ENCODE results near the gene ADAMTS17. TPM values are rescaled to one million over a fixed set of nuclear protein-coding genes. Genes with fewer than 3 reads are reported as not detected.

ADAMTS17 gene
- polyA plus RNA-seq, 12 donors, result 1.6 to 17.4 (median 5.6) TPM; not detected in 1

DNA sequence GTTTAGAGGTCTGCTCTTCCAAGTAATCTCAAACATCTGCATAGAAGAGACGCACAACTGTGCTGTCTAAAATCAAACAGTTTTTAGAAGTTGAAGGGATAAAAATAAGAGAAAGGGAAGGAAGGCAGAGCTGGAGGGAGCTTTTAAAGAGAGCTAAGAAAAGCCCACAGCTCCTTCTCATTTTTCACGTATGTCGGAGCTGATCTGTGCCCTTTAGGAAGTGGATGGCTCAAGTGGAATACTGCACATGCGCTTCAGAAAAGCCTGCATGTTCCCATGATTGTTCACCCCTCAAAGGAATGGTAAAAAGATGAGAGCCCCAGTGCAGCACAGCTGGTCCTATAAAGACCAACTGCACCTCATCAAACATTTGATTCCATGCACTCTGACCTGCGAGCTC lies 207.2 kb downstream of the ADAMTS17 start:
- DNase-seq, result no peak

DNA sequence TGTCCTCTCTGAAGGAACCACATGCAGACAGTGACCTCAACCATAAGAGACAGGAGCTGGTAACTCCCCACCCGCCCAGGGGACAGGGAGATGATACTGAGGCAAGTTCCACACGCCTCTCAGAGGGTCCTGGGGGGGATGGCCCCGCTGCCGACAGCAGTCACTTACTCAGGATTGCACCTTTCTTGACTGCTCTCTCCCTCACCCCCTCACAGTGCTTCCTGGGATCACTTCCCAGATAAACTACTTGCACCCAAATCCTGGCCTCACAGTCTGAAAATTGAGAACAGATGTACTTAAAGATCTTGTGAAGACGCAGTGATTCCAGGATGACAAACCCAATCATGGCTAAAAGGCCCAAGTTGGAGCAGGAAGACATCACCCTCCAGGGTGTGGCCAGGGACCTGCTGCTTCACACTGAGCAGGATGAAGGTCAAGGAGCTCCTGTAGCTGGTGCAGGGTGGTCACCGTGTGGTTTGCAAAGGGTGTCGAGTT lies 207.6 kb downstream of the ADAMTS17 start:
- no peak for DNase-seq

DNA sequence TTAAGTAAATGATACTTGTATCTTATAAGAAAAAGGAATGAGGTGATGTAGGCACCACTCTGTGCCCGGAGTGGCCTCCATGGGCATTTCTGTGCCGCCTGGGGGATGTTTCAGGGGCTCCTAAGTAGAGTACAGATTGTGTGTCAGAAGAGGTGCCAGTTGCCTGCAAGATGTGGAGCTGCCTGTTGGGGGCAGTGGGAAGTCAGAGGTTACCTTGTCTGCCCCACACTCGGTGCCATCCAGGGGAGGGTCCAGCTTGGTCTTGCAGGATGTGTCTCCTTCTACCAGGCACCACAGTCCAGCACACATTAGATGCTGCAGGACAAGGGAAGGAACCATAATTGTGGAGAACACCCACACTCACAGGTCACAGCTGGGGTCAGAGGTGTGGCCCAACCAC lies 208.8 kb downstream of the ADAMTS17 start:
- DNase-seq, result no peak

DNA sequence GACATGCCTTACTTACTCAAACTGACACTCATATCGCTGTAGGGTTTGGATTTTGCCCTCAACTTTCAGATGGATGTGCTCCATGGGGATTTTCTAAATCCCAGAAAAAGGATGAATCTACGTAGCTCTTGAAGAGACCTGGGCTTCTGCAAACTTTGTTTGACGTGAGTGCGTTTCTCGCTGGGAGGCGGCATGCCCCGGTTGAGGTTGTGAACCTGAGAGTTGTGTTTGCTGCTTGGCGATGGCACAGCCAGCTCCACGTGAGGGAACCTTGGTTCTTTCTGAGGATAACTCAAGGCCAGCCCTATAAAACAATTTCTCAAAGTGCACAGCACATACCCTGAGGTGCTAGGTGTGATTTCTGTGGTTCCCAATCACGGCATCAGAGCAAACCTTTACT lies 209.5 kb downstream of the ADAMTS17 start:
- DNase-seq, result no peak

DNA sequence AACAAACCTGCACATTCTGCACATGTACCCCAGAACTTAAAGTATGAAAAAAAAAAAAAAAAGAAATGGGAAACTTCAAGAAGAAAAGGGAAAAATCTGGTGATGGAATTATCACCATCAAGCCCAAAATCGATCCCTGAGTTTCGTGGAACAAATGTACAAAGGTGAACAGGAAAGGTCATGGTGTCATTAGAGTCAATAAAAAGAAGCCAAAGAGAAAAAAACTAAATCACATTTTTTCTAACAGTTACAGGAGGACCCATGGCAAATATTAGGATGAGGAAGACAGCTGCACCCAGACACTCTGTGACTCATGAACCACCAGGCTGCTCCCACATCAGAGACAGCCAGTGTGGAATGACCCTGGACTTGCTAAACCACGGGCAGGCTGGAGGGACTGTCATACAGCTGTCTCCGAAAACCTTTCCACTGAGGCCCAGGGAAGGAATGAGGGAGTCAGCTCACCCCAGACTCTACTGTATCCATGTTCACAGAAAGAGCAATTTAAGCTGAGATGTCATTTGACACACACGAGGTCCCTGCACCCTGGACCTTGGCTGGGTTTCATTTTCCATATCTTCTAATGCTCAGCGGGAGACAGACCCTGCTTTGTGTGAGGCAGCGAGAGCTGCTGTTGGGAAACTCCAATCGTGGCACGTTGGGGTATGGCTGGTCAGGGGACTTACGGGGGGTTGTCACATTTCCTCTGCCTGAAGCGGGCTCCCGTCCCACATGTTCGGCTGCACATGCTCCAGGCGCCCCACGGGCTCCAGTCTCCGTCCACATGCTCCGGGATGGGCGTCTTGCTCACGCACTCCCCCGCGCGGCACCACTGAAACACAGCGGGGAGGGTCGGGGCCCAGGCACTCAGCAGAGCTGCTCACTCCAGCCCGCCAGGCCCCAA lies 210.2 kb downstream of the ADAMTS17 start:
- no peak for DNase-seq

DNA sequence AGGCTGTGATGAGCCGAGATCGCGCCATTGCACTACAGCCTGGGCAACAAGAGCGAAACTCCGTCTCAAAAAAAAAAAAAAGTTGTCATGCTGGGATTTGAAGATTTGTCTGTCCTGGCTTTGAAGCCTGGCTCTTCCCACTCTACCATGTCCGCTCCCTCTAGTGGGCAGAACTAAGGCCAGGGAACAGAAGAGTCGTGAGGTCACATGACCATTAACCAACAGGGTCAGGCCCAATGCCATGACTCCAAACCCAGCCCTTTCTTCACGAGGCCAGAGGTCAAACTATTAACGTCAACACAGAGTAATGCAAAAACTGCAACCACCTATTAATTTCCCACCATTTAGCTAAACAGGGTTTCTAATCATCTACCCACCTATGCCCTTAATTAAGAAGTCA lies 212.1 kb downstream of the ADAMTS17 start:
- DNase-seq, result no peak

DNA sequence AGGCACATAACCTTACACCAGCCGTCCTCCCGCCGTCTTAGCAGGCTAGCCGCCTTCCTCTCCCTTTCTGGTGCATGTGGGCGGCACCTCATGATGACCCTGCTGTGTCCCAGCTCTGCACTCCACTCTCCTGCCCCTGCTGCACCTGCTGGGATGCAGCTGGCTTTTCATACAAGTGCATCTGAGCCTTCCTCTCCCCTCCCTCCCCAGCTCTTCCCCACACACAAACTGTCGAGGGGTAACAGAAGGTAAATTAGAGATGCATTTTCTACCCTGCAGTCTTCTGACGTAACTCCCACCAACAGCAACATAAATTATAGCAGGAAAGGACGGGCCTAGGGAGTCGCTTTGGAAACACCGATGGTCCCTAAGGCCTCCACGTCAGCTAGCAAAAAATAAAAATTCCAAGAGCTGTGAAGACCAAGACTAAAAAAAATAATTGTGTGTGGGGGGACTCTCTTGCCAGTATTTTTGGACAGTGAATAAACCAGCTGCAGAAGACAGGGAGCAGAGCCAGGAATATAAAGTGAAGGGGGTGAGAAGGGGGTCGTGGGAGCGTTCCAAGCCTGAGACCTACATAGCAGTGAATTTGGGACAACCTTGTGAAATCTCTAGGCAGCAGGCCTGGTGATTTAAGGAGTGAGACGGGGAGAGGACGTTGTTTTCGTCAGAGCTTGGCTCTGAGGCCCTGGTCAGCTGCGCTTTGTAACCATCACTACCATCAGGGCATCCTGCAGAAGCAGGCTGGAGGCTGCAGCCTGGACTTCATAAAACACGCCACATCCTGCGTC lies 216.2 kb downstream of the ADAMTS17 start:
- peak; percentile 88 for DNase-seq

DNA sequence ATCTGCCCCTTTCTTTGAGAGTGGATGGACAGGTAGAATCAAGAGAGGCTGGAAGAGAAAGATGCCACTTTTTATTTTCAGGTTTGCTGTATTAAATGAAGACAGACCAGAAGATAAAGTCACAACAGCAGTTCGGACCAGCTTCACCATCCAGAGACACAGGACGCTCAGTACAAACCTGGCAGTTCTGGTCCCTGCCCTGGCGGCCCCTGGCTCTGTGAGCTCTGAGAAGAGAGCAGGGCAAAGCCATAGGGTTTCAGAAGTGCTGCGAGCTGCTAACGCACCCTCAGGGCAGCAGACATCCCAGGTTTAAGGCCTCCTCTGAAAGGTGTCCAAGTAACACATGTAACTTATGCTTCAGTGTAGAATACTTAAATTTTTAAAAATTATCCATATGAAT lies 216.8 kb downstream of the ADAMTS17 start:
- DNase-seq, result no peak

DNA sequence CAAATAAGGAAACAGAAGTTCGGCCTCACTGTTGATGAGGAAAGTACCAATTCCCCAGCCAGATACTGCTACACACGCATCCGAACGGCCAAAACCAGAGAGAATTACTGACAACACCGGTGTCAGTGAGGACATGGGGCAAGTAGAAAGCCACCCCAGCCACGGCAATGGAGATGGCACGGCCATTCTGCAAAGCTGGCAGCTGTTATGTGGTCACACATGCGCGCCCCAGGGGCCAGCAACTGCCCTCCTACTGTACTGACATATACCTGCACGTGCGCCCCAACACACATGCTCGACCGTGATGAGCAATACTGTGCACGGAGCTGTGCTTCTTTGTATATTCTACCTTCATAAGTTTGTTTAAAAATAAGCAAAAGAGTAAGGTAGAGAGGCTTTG lies 217.4 kb downstream of the ADAMTS17 start:
- no peak for DNase-seq

DNA sequence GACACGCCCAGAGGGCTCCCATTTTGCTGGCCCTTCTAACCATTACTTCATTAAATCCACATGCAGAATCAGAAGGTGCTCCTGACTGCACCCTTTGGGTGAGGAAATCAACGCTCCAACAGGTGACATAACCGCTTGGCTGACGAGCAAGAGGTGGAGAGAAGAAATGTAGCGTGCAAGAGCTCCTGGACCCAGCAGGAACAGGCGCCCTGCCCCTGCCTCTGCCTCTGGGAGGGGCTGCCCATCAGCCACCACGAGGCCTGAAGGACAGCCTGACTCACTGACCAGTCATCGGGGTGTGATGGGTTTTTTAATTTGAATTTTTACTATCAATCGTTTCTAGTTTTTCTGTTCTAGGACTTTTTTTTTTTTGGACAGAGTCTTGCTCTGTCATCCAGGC lies 218.2 kb downstream of the ADAMTS17 start:
- DNase-seq, result no peak

DNA sequence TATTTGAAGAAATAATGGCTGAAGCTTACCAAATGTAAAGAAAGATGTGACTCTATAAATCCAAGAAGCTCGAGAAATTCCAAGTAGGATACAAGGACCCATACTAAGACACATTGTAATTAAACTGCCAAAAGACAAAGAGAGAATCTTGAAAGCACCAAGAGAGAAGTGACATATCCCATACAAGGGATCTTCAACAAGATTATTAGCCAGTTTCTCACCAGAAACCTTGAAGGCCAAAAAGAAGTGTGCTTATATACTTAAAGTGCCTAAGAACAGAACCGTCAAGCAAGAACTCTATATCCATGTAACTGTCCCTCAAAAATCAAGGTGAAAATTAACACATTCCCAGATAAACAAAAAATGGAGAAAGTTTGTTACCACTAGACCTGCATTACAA lies 220.5 kb downstream of the ADAMTS17 start:
- DNase-seq, result no peak

DNA sequence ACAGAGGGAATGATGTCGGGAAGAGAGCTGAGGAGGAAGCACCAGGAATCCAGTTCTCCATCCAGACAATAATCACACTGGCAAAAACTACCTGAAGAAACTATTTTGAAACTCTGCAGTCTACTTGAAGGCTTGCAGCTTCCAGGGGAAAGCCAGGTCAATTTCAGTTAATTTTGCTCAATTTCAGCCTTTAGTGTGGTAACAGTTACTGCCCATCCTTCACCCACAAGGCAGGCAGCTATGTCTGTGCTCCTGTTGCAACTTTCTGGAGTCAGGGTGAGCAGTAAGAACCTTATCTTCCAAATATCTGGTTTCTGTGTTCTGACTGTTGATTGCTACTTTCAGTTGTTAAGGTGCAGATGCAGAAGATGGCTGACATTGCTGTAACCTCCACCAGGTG lies 221.7 kb downstream of the ADAMTS17 start:
- no peak for DNase-seq

DNA sequence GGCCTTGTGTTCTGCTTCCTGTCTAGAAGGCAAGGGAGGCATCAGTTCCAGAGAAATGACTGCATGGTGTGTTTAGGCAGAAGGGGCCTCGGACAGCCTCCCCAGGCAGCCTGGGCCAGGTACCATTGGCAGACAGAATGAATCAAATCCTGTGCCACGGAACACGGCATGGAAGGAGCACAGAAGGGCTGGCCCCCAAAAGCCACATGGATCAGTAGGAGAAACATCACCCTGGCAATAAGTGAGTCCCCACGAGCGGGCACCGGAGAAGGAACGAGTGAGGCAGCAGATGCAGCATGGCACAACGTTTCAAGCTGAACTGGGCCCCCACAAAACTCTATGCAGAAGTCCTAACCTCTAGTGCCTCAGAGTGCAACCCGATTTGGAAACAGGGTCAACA lies 223.2 kb downstream of the ADAMTS17 start:
- DNase-seq, result no peak

DNA sequence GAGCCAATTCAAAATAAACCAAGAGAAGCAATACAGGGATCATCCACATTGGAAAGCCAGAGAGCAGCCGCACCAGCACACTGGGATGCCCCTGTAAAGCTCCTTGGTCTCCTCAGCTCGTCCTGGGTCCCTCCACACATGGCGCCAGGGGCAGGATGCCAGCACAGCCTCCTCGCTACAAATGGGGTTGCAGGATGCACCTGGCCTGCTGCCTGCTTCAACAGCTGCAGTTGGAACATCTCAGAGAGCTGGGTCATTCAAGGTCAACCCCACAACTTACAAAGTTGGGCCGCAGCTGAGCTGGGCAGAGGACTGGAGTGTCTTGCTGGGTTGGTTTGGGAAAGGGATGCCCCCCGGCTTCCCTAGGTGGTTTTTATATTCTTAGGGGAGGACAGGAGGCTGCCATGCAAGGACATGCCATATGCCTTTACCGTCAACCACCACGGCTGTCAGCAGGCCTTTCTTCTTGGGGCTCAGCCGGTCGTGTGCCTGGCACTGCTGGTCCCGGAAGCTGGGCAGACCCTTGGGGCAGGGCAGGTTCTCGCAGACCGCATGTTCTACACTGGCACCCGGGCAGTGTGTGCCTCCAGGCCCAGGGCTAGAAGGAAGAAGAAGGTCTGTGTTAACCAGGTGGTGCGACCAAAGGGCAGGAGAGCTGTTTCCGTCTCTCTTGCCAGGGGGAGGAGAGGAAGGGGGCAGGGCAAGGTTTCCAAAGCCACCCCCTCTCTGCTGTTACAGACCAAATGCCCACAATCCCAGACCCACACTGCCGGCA lies 225.2 kb downstream of the ADAMTS17 start:
- DNase-seq, result peak; percentile 65

DNA sequence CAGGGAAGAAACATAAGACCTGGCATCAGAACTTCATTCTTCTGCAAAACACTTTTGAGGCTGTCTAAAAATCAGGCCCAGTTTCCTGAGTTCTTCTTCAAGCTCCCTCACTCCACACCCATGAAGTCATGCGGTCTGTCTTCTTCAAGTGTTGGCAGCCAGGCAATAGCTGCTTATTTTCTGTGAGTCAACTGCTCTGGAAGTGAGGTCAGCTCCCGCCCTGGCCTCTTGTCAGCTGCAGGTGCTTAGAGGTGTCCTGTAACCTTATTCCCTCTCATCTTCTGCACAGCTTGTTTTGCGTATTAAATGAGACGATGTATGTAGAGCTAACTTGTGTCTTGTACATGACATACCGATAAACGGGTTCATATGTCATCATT lies 226.1 kb downstream of the ADAMTS17 start:
- DNase-seq, result no peak

DNA sequence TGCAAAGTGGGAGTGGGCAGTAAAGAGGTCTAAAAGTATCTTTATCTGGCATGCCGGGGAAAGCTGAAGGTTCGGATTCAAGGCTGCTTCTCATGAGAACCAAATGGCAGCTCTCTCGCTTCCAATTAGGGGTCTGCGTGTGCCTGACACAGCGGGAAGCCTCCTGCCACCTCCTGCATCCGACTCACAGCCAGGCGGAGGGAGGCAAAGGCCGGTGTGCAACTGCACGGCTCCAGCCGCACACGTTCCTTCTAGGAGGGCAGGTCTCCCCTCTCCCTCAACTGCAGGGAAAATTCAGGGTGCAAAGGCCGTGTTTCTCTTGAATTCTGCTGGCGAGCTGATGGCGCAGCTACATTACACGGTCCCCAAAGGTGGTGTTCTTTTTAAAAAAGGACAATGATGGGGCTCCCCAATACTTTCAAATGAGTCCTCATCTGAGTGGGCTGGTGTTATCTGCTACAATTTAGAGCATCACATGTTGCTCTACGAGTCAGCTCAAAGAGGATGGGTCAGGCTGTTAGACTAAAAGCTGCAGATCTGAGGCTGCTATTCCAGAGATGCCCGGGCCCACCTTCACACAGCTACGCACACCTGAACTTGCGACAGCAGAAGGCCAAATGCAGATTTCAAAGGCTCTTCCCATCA lies 226.6 kb downstream of the ADAMTS17 start:
- no peak for DNase-seq

DNA sequence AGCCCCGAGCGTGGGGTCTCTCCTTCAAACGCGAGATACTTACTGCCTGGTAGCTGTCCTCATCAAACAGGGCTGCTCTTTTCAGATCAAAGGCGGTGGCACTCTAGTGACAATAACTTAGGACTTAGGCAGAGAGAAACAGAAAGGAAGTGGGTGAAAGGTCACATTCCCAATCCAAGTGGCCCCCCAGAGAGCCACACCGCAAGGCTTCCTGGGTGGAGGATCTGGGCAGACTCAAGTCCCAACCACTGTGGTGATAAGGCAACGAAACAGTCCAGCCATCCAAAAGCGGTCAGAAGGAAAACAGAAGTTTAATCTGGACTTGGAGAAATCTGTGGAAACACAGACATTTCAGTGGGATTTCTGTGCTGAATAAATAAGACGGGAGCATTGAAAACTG lies 227.2 kb downstream of the ADAMTS17 start:
- no peak for DNase-seq

DNA sequence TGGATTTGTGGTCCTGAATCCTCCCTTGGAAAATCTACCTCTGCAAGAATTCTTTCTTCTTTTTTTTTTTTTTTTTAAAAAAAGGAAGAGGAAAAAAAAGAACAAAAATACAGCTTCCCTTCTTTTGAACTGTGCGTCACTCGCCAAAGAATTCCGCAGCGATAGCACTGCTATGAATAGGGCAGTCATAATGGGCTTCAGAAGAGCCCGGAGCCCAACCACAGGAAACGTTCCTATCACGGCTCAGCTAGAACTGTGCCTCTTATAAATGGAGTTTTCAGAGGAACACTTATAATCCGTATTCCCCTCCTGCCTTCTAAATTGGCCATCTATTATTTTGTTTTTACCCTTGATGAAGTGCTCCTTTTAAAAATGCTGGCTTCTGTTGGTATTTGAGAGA lies 227.7 kb downstream of the ADAMTS17 start:
- DNase-seq, result peak; percentile 67

DNA sequence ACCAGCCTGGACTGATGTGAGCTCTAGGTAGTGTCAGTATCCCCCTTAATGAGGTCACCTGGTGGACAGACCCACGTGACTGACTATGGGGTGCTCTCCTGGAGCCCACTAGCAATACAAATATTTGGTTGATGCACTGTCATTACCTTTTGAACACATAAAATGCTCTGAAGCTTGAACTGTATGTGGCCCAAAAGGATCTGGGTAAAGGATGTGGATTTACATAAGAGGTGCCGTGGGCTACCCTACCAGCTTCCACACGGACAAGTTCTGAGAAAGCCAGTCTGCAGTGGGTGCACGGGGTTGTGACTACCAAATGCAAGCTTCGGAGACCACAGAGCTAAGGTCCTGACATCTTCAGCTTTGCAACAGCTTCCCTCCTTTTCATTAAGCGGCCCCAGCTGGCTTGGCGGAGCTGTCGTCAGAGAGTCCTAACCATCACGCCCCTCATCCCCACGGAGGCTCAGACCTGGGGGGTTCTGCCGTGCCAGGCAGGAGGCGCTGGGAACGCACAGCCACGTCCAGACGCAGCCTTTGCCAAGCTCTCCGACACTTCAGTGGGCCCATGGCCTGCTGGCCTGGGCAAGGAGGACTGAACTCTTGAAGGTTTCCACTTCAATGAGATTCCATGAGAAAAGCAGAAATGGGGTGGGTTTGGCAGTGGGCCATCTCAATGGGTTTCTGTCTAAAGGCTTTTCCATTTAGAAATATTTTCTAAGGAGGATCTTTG lies 228.3 kb downstream of the ADAMTS17 start:
- DNase-seq, result peak; percentile 57

DNA sequence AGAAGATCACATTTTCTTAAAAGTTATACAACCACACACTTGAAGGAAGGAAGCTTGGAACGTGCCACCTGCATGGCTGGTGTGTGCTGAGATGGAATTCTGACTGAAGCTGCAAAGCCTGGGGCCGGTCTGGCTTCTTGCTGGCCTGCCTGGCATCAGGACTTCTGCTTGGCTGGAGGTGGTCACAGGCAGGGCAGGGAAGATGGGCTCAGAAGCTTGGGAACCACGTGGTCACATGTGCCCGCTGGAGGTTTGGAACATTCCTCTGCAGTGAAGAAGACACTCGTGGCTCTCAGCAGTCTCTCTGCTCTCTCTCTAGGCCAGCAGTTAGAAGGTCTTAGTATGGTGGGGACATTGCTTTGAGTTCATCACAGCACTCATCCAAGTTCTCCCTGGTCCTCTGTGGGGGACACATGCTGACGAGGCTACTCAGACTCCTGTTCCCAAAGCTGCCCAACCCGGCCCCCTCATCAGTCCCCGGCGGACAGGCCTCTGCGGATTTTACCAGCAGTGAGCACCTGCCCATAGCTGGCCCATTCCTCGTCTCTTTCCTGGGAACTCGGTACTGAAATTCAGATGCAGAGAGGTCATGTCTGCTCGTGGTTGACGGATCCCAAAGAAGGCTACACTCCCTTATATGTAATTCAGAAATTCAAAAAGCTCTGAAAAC lies 229.0 kb downstream of the ADAMTS17 start:
- DNase-seq, result no peak
